Peyer's patch (tissue), 4 donors: Measurements from ENCODE around the gene LGI2. TPM values are rescaled to one million over a fixed set of nuclear protein-coding genes. Genes with fewer than 3 reads are reported as not detected.

ENCODE experiments used
- DNase-seq, 3 donors: peaks; one replicate each; pipeline ENCODE4 v3.0.0-alpha.2; 2017 to 2019
- H3K27ac ChIP-seq, 4 donors: fragments of 200-600 bp; sonication (generic); one replicate each; pipeline ENCODE4 v1.5.1; 2016 to 2019
- H3K27me3 ChIP-seq, 2 donors: fragments of 200-600 bp; sonication (generic); one replicate each; pipeline ENCODE4 v1.5.1; 2019
- H3K36me3 ChIP-seq, 3 donors: fragments of 200-600 bp; sonication (generic); one replicate each; pipeline ENCODE4 v1.5.1; 2016 to 2019
- H3K4me1 ChIP-seq, 4 donors: fragments of 200-600 bp; sonication (generic); one replicate each; pipeline ENCODE4 v1.5.1; 2016 to 2019
- H3K4me3 ChIP-seq, 4 donors: fragments of 200-600 bp; sonication (generic); 1 replicate in 3 of 4; 2 replicates in 1 of 4; pipeline ENCODE4 v1.5.1; 2016 to 2019; ENCODE audit warnings: mild to moderate bottlenecking in 1 of 4
- H3K9me3 ChIP-seq, 4 donors: fragments of 200-600 bp; sonication (generic); one replicate each; pipeline ENCODE4 v1.5.1; 2016 to 2019; ENCODE audit warnings: mild to moderate bottlenecking in 1 of 4
- POLR2A ChIP-seq, 2 donors: fragments of 450-650 bp; IDR thresholded peaks; one replicate each; pipeline ENCODE4 v1.5.1; 2017; ENCODE audit warnings: antibody characterized with exemption in 2 of 2, mild to moderate bottlenecking in 2 of 2, moderate library complexity in 2 of 2
- total RNA-seq, 4 donors: library from RNA; depleted of rRNA; stranded (reverse); fragments of >200 nt; gene quantifications; one replicate each; pipeline ENCODE4 v1.1.0, GENCODE V29; 2016
- TF ChIP-seq, protein P1 (sequence below), 6 experiments: fragments of 450-650 bp in 4 of 6; fragments of 200-600 bp in 2 of 6; sonication (generic) in 1 of 6; IDR thresholded peaks; one replicate each; pipeline ENCODE4 v1.5.1; 2017 to 2019; ENCODE audit warnings: antibody characterized with exemption in 6 of 6, mild to moderate bottlenecking in 3 of 6, moderate library complexity in 1 of 6

LGI2 gene
- total RNA-seq, 4 donors from 2014 or later: 0.40 to 0.83 (median 0.66) TPM; not detected in 1

DNA sequence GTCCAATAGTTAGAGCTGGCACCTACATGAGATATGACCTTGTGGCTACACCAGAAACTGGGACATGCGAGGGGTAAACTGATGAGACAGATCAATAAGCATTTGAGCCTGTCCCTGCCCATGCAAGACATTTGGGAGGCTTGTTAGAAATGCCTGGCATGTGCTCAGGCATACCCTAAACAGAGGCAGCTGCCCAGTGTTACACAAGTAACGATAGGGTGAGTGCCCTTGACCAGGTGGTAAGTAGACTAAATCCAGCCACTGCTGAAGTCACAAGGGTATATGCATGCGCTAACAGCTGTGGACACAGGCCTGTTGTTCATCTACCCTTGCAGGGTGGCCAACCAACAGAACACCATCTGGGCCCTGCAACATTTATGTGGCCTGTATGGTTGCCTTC lies 61.8 kb downstream of the LGI2 start:
- Histone ChIP-seq H3K9me3 (peaks cover 0 to 6% (median 0%) of the 10 kb centered on the region in 4 donors), H3K27me3 (no peaks in the 10 kb centered on the region), H3K4me3 (no peak overlapping the region), H3K4me1 (no peaks in the 10 kb centered on the region), H3K27ac (no peak overlapping the region), H3K36me3 (no peaks in the 10 kb centered on the region)
- no peak for TF ChIP-seq POLR2A (IDR thresholded peaks at IDR 0.05)
- TF ChIP-seq, protein P1, sequence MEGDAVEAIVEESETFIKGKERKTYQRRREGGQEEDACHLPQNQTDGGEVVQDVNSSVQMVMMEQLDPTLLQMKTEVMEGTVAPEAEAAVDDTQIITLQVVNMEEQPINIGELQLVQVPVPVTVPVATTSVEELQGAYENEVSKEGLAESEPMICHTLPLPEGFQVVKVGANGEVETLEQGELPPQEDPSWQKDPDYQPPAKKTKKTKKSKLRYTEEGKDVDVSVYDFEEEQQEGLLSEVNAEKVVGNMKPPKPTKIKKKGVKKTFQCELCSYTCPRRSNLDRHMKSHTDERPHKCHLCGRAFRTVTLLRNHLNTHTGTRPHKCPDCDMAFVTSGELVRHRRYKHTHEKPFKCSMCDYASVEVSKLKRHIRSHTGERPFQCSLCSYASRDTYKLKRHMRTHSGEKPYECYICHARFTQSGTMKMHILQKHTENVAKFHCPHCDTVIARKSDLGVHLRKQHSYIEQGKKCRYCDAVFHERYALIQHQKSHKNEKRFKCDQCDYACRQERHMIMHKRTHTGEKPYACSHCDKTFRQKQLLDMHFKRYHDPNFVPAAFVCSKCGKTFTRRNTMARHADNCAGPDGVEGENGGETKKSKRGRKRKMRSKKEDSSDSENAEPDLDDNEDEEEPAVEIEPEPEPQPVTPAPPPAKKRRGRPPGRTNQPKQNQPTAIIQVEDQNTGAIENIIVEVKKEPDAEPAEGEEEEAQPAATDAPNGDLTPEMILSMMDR (IDR thresholded peaks at IDR 0.05): no peak
- no peak for DNase-seq

GRCh38 chr4:24968278-24968677 lies 62.5 kb downstream of the LGI2 start:
- H3K27me3 ChIP-seq: no peaks in the 10 kb centered on the region
- H3K4me1 ChIP-seq: no peaks in the 10 kb centered on the region
- H3K27ac ChIP-seq: no peak overlapping the region
- H3K4me3 ChIP-seq: no peak overlapping the region
- H3K9me3 ChIP-seq: peaks cover 0 to 6% (median 0%) of the 10 kb centered on the region in 4 donors
- DNase-seq: no peak
- no peaks in the 10 kb centered on the region for H3K36me3 ChIP-seq
- TF ChIP-seq, protein P1 (IDR thresholded peaks at IDR 0.05): no peak
- no peak for TF ChIP-seq POLR2A (IDR thresholded peaks at IDR 0.05)

GRCh38 chr4:24967346-24967745 lies 63.4 kb downstream of the LGI2 start:
- Histone ChIP-seq H3K9me3 (peaks cover 0 to 6% (median 0%) of the 10 kb centered on the region in 4 donors), H3K27ac (no peak overlapping the region), H3K36me3 (no peaks in the 10 kb centered on the region), H3K27me3 (no peaks in the 10 kb centered on the region), H3K4me1 (no peaks in the 10 kb centered on the region), H3K4me3 (no peak overlapping the region)
- DNase-seq: no peak
- TF ChIP-seq, protein P1 (IDR thresholded peaks at IDR 0.05): no peak
- TF ChIP-seq POLR2A (IDR thresholded peaks at IDR 0.05): no peak

GRCh38 chr4:24966076-24966475 lies 64.7 kb downstream of the LGI2 start:
- Histone ChIP-seq H3K36me3 (no peaks in the 10 kb centered on the region), H3K4me1 (no peaks in the 10 kb centered on the region), H3K4me3 (no peak overlapping the region), H3K9me3 (peaks cover 0 to 6% (median 0%) of the 10 kb centered on the region in 4 donors), H3K27ac (no peak overlapping the region), H3K27me3 (no peaks in the 10 kb centered on the region)
- TF ChIP-seq, protein P1 (IDR thresholded peaks at IDR 0.05): no peak
- no peak for TF ChIP-seq POLR2A (IDR thresholded peaks at IDR 0.05)
- no peak for DNase-seq

GRCh38 chr4:24965627-24966026 lies 65.1 kb downstream of the LGI2 start:
- DNase-seq: no peak
- H3K4me3 ChIP-seq: no peak overlapping the region
- H3K27ac ChIP-seq: no peak overlapping the region
- peaks cover 0 to 6% (median 0%) of the 10 kb centered on the region in 4 donors for H3K9me3 ChIP-seq
- no peaks in the 10 kb centered on the region for H3K27me3 ChIP-seq
- H3K4me1 ChIP-seq: no peaks in the 10 kb centered on the region
- TF ChIP-seq, protein P1 (IDR thresholded peaks at IDR 0.05): no peak
- TF ChIP-seq POLR2A (IDR thresholded peaks at IDR 0.05): no peak
- no peaks in the 10 kb centered on the region for H3K36me3 ChIP-seq

GRCh38 chr4:24963277-24963676 lies 67.5 kb downstream of the LGI2 start:
- no peak overlapping the region for H3K4me3 ChIP-seq
- no peak for TF ChIP-seq POLR2A (IDR thresholded peaks at IDR 0.05)
- TF ChIP-seq, protein P1 (IDR thresholded peaks at IDR 0.05): no peak
- no peaks in the 10 kb centered on the region for H3K36me3 ChIP-seq
- no peaks in the 10 kb centered on the region for H3K27me3 ChIP-seq
- H3K27ac ChIP-seq: no peak overlapping the region
- no peak for DNase-seq
- H3K9me3 ChIP-seq: peaks cover 0 to 6% (median 0%) of the 10 kb centered on the region in 4 donors
- H3K4me1 ChIP-seq: no peaks in the 10 kb centered on the region
